ENCODE measurements around the gene ASB13.

DNA sequence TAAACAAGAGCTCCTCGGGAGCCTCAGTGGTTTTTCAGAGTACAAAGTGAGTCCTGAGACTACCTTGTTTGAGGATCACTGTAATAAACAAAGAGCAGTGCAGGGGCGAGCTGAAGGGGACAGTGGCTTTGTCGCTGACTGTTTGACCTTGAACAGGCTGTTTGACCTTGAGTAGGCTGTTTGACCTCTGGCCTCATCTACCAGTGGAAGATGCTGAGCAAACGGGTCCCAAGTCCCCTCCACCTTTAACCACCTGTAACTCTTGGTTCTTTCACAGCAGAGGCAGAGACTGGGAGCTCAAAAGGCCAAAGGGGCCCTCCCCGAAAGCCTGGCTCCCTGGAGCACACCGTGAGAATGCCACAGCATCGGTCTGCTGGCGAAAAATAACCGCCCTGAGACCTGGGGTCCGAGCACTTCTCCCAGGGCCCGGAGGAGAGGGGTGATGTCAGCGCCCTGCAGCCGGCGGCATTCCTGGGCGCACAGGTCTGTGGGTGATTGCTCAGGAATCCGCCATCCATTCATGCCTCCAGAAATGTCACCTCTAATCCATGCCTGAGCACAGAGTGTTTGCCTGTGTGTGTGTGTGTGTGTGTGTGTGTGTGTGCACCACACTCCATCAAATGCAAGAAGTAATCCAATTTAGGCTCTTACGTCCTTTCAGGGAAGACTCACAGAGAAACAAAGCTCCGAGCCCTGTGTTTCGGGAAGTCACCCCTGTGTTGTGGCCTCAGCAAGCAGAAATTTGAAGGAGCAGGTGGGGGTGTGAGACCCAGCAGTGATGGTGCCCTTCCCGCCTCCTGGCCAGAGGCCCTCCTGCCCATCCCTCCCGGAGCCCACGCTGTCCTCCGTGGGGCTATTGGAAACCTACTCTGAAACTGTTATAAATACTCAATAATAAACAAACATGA lies 66.5 kb downstream of the ASB13 start:
- TF ChIP-seq POLR2A (IDR thresholded peaks at IDR 0.05; ENCODE audit: low read length) (no peak), GATA1 (IDR thresholded peaks at IDR 0.05; ENCODE audit: low read depth, low read length) (no peak)

All from erythroblast (primary cell).